GM12865 (cell line): ENCODE data around the gene TRPV6.

Experiments used
- DNase-seq: peaks from one replicate; pipeline ENCODE4 v3.0.0; 2010; ENCODE audit warnings: low read depth
- H3K4me3 ChIP-seq: 2 replicates; pipeline ENCODE4 v1.5.1; 2011; ENCODE audit warnings: mild to moderate bottlenecking, low read depth, low read length, control low read depth
- CTCF ChIP-seq: IDR thresholded peaks from 2 replicates; pipeline ENCODE4 v1.5.1; 2011; ENCODE audit warnings: low read length, control low read depth, low read depth, inconsistent platforms; ENCODE audit not compliant: insufficient read depth; ENCODE audit errors: missing control alignments

The TRPV6 gene

DNA sequence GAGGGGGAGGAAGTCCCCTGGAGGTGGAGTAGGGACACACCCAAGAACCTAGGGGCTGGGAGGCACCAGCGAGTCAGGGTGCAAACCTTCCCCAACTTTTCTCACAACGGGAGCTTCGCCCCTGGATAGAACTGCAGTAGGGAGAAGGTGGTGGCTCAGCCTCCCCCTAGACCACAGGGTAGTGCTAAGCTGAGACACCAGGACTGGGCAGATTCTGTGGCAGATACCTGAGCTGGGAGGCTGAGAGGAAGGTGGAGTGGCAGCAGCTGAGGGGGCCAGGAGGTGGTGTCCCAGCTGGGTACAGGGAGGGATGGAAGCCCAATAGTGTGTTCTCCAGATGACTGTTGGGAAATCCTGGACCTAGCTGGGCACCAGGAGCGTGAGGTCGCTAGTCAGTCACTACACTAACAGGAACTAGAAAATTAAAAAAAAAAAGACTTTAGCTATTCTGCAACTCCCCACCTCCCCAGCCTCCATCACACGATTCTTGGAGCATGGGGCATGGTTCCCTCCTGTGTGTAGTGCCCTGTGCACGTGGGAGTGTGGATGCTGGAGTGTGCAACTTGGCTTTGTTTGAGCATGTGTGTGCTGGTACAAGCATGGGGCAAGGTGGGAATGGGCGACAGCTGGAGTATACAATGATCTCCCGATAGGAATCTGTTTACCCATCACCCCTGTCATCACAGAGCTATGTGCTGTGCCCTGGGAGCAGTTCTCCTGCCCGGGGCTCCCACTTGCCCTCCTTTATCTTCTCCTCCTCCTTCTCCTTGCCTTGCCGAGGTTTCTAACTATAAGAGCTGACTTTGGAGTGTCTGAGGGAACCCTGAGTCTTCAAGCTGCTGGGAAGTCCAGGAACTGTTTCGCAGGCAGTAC is 8.8 kb upstream of the TRPV6 start:
- H3K4me3 ChIP-seq = no peak overlapping the region
- no peak for DNase-seq
- no peak for TF ChIP-seq CTCF

DNA sequence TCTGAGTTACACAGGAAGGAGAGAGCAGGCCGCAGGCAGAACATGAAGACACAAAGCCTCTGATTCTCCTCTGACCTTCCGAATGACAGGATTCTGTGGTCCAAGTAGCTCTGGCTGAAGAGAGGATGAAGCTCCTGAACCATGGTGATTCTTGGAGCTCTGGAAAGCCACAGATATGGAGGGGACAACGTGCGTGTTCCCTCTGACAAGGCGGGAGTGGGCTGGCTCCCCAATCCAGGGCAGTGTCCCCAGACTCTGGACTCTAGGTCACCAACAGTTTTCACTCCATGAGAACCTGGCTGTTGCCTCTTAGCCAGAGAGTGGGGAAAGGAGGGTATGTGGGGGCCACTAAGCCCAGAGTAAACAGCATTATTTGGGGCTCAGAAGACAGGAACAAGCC is 7.4 kb upstream of the TRPV6 start:
- no peak for DNase-seq
- no peak for TF ChIP-seq CTCF
- H3K4me3 ChIP-seq = no peak overlapping the region

GRCh38 chr7:142891490-142892082 is 6.0 kb upstream of the TRPV6 start:
- no peak for DNase-seq
- no peak overlapping the region for H3K4me3 ChIP-seq
- TF ChIP-seq CTCF = no peak

DNA sequence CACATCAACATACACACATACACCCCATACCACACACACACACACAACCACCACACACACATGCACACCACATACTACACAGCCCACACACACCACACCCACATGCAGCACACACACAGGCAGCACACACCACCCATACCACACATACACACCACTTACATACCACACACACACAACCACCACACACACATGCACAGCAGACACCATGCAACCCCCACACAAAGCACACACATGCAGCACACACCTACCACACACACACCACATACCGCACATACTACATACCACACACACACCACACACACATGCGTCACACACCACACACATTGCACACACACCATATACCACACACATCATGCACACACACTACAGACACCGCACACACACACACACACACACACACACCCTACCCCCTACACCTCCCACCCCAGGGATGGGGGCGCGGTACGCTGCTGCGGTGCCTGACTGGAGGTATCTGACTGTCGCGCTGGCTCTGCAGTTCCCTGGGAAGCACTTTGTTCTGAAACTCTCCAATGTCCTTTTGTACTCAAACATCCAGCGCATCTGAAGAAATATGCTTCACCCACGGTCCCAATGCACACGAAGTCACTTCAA is 5.4 kb upstream of the TRPV6 start:
- no peak for DNase-seq
- no peak for TF ChIP-seq CTCF
- no peak overlapping the region for H3K4me3 ChIP-seq

DNA sequence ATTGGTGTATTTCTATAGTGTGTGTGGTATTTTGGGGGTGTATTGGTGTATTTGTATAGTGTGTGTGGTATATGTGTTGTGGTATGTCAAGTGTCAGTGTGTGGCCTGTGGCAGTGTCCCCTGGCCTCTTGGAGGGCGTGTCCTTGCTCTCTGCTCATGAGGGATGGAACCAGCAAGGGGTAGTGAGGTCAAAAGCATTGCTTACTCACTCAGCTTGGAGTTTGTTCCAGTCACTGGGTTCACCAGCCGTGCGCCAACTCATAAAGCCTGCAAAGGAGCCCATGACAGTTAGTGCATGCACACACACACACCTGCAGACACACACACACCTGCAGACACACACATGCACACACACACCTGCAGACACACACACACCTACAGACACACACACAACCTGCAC is 4.3 kb upstream of the TRPV6 start:
- DNase-seq = no peak
- no peak for TF ChIP-seq CTCF
- no peak overlapping the region for H3K4me3 ChIP-seq

DNA sequence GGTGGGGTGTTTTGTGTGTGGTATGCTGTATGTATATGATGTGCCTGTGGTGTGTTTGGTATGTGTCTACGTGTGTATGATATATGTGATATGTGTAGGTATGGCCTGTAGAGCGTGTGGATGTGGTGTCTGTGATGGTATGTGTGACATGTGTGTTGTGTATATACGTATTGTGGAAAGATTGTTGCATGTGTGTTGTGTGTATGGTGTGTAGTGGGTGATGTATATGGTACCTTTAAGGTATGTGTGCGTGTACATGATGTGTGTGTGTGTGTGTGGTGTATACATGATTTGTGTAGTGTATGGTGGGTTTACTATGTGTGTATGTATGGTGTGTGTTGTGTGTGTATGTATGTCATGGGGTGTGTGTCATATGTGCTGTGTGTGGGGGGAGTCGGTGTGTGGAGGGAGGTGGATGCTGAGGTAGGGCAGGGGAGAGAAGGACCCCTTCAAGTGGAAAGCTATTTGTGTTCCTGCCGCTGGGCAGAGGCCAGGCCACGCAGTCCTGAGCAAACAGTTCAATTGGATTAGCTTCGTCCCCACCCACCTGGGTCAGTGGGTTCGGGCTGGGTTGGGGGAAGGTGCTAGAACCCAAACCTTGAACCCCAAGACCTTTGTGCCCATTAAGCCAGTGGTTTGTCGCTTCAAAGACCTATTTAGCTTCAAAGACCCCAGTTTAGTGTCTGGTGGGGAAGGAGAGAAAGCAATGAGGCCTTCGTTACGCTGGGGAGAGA is 1.9 kb upstream of the TRPV6 start:
- no peak overlapping the region for H3K4me3 ChIP-seq
- no peak for DNase-seq
- TF ChIP-seq CTCF = no peak
